Measurements from ENCODE around the gene PSMC1. TPM values are rescaled to one million over a fixed set of nuclear protein-coding genes. Genes with fewer than 3 reads are reported as not detected.
A peak's percentile ranks its signal among the peaks of the same experiment; 100 is the strongest.

The PSMC1 gene
- total and polyA plus RNA-seq, 8 donors, result 64.3 to 118 (median 107) TPM

DNA sequence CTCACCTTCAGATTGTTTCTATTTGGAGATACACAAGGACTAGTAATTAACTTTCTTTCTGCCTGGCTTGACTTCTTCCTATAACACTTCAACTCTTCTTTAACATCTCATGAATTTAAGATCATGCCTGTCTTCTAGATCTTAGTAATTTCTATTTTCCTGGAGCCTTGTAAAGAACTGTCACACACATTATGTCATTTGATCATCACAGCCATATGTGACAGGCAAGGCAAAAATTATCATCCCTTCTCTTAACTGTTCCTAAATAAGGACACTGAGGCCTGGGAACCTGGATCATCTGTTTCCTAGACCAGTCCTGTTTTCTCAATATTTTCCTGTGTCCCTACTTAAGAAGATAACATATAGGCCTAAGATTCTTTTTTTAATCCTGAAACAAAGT lies 48.1 kb downstream of the PSMC1 start:
- H3K27ac ChIP-seq, result no peak overlapping the region
- no peak for DNase-seq
- peaks cover 0 to 24% of the 10 kb centered on the region in 2 donors for H3K4me1 ChIP-seq
- intact Hi-C loops (cut with DNase I), result no loop called here
- H3K4me3 ChIP-seq, result no peak overlapping the region
- no peaks in the 10 kb centered on the region for H3K27me3 ChIP-seq
- TF ChIP-seq CTCF (IDR thresholded peaks at IDR 0.05), result no peak
- no peak for ATAC-seq
- no peaks in the 10 kb centered on the region for H3K9me3 ChIP-seq
- H3K36me3 ChIP-seq, result peaks cover 0 to 65% of the 10 kb centered on the region in 2 donors

- Histone ChIP-seq H3K9me3 (no peaks in the 10 kb centered on the region), H3K36me3 (peaks cover 0 to 68% of the 10 kb centered on the region in 2 donors), H3K4me1 (peaks cover 0 to 17% of the 10 kb centered on the region in 2 donors), H3K27me3 (no peaks in the 10 kb centered on the region), H3K4me3 (no peak overlapping the region), H3K27ac (no peak overlapping the region)
- no peak for TF ChIP-seq CTCF (IDR thresholded peaks at IDR 0.05)
- ATAC-seq (no peak), DNase-seq (no peak)
- intact Hi-C loops (cut with DNase I), result no loop called here
These were observed 48.8 kb downstream of the PSMC1 start for GRCh38 chr14:90305176-90305601.

GRCh38 chr14:90308561-90308960 lies 52.2 kb downstream of the PSMC1 start:
- H3K9me3 ChIP-seq, result no peaks in the 10 kb centered on the region
- no peak overlapping the region for H3K4me3 ChIP-seq
- no peak overlapping the region for H3K27ac ChIP-seq
- no peaks in the 10 kb centered on the region for H3K4me1 ChIP-seq
- H3K27me3 ChIP-seq, result no peaks in the 10 kb centered on the region
- no peak for TF ChIP-seq CTCF (IDR thresholded peaks at IDR 0.05)
- no peak for DNase-seq
- peaks cover 4 to 85% of the 10 kb centered on the region in 2 donors for H3K36me3 ChIP-seq
- intact Hi-C loops (cut with DNase I), result no loop called here
- ATAC-seq, result no peak

DNA sequence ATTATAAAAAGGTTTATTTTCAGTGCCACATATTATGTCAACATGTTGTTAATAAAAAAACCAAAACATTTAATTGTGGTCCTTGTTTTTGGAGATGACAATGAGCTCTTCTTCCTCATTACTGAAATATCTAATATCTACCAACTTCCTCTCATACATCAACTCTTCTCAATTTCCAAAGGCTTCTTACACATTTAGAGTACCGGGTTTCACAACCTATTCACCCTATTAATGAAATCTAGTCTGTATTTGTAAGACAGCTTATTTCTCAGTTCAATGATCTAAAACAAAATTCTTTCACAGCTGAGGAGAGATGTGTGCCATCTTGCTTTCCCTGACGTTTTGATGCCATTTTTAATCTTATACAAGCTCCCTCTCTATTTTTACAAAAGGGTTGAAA lies 60.9 kb downstream of the PSMC1 start:
- peaks cover 0 to 5% of the 10 kb centered on the region in 2 donors for H3K4me1 ChIP-seq
- intact Hi-C loops (cut with DNase I), result no loop called here
- peak overlapping the region in 1 of 2 donors; percentile 46 for H3K27ac ChIP-seq
- ATAC-seq (no peak), DNase-seq (no peak)
- H3K4me3 ChIP-seq, result no peak overlapping the region
- H3K9me3 ChIP-seq, result no peaks in the 10 kb centered on the region
- H3K27me3 ChIP-seq, result no peaks in the 10 kb centered on the region
- H3K36me3 ChIP-seq, result peaks cover under 1 to 55% of the 10 kb centered on the region in 2 donors
- TF ChIP-seq CTCF (IDR thresholded peaks at IDR 0.05), result no peak

GRCh38 chr14:90318016-90318415 lies 61.7 kb downstream of the PSMC1 start:
- Histone ChIP-seq H3K27ac (no peak overlapping the region), H3K9me3 (no peaks in the 10 kb centered on the region), H3K27me3 (no peaks in the 10 kb centered on the region), H3K36me3 (peaks cover 0 to 48% of the 10 kb centered on the region in 2 donors), H3K4me1 (peaks cover 0 to 5% of the 10 kb centered on the region in 2 donors), H3K4me3 (no peak overlapping the region)
- TF ChIP-seq CTCF (IDR thresholded peaks at IDR 0.05), result no peak
- no peak for DNase-seq
- no peak for ATAC-seq
- intact Hi-C loops (cut with DNase I), result no loop called here
